Neural progenitor cell (in vitro differentiated cells): ENCODE data around the gene HUWE1.

ENCODE experiments used
- EZH2phosphoT487 ChIP-seq: fragments of 200-600 bp; sonication (generic); IDR thresholded peaks from 2 replicates; pipeline ENCODE4 v1.6.1; 2017; ENCODE audit warnings: antibody characterized with exemption
- TF ChIP-seq, protein P1 (sequence below): fragments of 200-600 bp; sonication (generic); IDR thresholded peaks from 2 replicates; pipeline ENCODE4 v1.5.1; 2017; ENCODE audit warnings: antibody characterized with exemption, mild to moderate bottlenecking

DNA sequence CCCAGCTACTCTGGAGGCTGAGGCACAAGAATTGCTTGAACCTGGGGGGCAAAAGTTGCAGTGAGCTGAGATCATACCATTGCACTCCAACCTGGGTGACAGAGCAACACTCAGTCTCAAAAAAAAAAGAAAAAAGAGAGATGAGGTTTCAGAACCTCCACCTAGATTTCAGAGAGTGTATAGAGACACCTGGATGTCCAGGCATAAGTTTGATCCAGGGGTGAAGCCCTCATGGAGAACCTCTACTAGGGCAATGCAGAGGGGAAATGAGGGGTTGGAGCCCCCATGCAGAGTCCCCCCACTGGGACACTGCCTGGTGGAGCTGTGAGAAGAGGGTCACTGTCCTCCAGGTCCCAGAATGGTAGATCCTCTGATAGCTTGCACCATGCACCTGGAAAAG lies 159.5 kb downstream of the HUWE1 start:
- TF ChIP-seq, protein P1, sequence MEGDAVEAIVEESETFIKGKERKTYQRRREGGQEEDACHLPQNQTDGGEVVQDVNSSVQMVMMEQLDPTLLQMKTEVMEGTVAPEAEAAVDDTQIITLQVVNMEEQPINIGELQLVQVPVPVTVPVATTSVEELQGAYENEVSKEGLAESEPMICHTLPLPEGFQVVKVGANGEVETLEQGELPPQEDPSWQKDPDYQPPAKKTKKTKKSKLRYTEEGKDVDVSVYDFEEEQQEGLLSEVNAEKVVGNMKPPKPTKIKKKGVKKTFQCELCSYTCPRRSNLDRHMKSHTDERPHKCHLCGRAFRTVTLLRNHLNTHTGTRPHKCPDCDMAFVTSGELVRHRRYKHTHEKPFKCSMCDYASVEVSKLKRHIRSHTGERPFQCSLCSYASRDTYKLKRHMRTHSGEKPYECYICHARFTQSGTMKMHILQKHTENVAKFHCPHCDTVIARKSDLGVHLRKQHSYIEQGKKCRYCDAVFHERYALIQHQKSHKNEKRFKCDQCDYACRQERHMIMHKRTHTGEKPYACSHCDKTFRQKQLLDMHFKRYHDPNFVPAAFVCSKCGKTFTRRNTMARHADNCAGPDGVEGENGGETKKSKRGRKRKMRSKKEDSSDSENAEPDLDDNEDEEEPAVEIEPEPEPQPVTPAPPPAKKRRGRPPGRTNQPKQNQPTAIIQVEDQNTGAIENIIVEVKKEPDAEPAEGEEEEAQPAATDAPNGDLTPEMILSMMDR: no peak
- no peak for TF ChIP-seq EZH2phosphoT487
